ENCODE results near the gene PDXDC1.
A peak's percentile ranks its signal among the peaks of the same experiment; 100 is the strongest.
"Not testable (repeated sequence)": the region's sequence is repeated elsewhere in the genome, so short reads cannot be mapped to it uniquely, and the experiment has no call there.

Gene PDXDC1

DNA sequence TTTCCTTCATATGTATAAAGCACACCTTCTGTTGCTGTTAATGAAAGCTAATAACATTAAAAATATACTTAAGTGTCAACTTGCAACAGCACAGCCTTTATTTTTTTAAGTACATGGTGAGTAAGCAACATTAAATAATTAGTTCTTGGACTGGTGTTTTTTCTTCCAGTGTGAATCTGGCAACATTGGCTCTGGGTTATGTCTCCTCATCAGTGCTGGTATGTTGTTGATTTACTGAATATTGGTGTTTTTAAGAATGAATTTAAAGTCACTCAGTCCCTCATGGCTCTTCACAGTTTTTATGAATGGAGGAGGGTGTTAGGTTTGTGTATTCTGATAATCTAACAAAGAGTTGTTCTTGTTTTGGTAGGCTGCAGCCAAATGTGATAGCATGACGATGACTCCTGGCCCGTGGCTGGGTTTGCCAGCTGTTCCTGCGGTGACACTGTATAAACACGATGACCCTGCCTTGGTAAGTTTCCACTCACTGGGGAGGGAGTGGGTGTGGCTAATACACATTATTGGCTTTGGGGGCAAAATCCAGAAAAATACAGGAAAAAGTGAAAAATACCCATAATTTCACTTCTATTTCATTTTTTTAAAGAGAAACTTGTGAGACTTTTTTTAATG, 42.2 kb downstream of the PDXDC1 start:
- DNase-seq (ENCODE audit: low read depth): not testable (repeated sequence)

DNA sequence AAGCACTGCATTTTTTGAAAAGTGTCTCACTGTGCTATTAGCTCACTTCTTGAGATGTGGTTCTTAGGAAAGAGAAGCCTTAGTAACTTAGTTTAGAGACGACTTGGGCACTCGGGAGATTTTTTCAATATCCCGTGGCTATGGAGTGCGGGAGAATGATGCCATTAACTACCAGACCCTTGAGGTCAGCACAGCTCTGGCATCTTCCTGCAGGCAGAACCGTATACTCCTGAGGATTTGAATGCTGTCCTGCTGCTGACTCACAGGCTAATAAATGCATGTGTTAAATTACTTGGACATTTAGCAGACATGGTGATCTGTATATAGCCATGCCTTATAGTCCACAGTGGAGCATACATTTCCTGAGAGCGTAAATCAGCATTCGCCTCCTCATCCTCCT, 46.6 kb downstream of the PDXDC1 start:
- not testable (repeated sequence) for DNase-seq (ENCODE audit: low read depth)

GRCh38 chr16:15022194-15022593, 47.4 kb downstream of the PDXDC1 start:
- DNase-seq (ENCODE audit: low read depth): peak; percentile 19

GRCh38 chr16:15023381-15024077, 48.7 kb downstream of the PDXDC1 start:
- not testable (repeated sequence) for DNase-seq (ENCODE audit: low read depth)

- DNase-seq (ENCODE audit: low read depth): not testable (repeated sequence)
Measured at GRCh38 chr16:15024858-15025199, 50.0 kb downstream of the PDXDC1 start.

- DNase-seq (ENCODE audit: low read depth): not testable (repeated sequence)
Measured at GRCh38 chr16:15025234-15025951, 50.6 kb downstream of the PDXDC1 start.

- not testable (repeated sequence) for DNase-seq (ENCODE audit: low read depth)
Measured at GRCh38 chr16:15027051-15027450, 52.2 kb downstream of the PDXDC1 start.

DNA sequence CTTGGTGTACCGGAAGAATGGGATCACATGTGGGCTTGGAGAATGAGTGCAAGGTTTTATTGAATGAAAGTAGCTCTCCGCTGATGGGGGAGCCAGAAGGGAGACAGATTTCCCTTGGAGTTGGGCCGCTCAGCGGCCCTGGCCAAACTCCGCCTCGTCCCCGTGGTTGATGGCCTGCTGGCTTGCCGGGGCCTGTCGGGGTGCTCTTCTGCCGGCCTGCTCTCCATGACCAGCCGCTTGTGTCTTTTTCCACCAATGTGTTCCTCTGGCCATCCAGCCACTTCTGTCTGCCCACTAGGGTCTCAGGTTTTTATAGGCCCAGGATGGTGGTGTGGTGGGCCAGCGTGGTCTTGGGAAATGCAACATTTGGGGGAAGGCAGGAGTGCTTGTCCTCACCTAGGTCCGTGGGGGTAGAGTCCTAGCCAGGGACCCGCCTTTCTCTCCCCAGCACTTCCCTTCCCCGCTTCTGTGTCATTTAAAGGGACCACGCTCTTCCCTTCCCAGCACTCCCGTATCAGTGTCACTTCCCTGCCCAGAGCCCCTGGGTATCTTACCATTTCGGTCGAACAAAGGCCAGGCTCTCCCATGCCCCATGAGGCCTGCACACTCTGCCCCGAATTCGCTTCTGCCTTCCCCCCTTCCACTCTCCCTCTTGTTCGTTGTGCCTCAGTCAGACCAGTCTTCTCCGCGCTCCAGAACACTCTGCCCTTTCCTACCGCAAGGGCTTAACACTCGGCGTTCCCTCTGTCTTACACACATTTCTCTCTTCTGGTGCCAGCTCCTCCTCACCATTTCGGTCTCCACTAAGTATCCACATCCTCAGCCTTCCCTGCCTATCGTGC, 52.9 kb downstream of the PDXDC1 start:
- DNase-seq (ENCODE audit: low read depth): not testable (repeated sequence)

DNA sequence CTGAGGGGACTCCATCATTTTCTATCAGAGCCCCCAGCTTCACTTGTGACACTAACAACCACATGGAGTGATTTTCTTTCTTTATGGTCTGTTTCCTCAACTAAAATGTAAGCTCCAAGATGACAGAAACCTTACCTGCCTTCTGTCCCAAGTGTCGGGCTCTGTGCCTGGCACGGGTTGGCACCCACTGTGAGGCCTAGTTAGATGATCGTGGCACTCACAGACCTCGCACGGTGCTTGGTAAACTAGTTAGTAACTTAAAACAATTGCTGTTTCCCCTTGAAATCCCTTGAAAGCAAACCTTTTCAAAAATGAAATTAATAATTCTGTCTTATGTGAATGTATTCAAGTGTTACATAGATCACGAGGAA, 53.5 kb downstream of the PDXDC1 start:
- DNase-seq (ENCODE audit: low read depth): not testable (repeated sequence)

DNA sequence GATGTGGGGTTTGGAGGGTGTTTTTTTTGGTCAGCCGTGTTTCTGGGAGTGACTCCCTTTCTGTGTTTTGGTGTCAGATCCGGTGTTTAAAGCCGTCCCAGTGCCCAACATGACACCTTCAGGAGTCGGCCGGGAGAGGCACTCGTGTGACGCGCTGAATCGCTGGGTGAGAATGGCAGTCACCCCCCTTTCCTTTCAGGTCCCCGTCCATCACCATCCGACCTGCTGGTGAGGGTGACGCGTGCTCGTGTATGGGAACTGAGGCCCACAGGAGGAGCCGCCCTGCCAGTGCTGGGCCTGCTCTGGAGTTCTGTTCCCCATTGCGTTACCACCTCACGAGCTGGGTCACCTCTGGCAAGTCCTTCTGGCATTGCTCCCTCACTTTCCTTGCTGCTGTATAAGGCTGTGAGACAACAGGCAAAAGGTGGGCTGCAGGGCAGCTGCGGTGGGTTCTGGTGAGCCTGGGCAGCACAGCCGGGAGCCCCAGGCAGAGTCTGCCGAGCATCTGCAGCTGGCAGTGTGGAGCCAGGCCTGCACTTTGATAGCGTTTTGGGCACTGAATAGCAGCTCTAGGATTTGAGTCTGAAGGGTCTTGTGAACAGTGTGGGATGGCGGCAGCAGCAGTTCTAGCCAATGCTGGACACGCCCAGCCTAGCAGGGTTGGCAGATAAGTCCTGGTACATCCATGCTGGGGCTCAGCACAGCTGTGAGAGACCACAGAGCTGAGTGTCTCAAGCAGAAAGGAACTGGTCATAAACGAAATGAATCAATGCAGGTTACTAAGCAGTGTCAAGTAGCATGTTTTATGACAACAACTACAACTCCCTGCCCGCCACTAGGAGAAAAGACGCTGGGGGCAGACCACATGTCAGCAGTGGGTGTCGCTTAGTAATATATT, 54.2 kb downstream of the PDXDC1 start:
- DNase-seq (ENCODE audit: low read depth): not testable (repeated sequence)

DNA sequence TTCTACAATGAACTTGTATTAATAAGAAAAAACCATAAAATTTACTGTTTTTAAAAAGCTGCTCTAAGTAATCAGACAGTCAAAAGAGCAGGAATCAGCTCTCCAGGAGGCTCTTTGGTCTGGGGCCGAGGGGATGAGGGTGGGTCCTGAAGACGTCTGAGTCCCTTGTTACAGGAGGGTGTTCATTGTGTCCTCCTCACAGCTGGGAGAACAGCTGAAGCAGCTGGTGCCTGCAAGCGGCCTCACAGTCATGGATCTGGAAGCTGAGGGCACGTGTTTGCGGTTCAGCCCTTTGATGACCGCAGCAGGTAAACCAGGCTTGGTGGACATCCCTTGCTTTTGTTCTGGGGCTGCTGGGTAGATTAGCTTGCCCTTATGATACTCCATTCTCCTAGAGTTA, 54.9 kb downstream of the PDXDC1 start:
- not testable (repeated sequence) for DNase-seq (ENCODE audit: low read depth)

DNA sequence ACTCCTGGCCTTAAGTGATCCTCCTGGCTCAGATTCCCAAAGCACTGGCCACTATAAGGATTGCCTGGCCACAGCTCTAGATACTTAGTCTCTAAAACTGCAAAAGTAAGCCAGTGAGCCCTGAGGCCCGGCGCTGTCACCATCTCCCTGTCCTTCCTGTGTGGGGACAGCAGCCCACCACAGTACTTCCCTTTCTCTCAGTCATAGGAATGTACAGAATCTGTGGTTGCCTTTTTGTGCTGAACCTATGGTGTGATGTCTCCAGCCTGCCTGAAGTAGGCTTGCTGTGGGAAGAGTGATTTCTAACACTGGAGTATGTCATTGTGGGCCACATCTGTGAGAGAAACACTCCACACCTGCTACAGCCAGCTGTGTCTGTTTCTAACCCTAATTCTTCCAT, 56.4 kb downstream of the PDXDC1 start:
- DNase-seq (ENCODE audit: low read depth): no peak

DNA sequence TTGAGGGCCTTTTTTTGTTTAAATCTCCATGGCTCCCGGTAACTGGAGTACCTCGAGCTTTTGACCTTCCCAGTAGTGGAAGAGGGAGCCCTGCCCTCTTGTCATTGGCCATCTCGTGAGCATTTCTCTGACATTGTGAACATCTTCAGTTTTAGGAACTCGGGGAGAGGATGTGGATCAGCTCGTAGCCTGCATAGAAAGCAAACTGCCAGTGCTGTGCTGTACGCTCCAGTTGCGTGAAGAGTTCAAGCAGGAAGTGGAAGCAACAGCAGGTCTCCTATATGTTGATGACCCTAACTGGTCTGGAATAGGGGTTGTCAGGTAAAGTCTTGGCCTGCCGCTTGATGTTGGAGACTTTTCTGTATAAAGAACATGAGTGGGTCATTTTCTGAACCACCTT, 56.8 kb downstream of the PDXDC1 start:
- DNase-seq (ENCODE audit: low read depth): no peak

- DNase-seq (ENCODE audit: low read depth): no peak
Measured at GRCh38 chr16:15032547-15033308, 57.9 kb downstream of the PDXDC1 start.

DNA sequence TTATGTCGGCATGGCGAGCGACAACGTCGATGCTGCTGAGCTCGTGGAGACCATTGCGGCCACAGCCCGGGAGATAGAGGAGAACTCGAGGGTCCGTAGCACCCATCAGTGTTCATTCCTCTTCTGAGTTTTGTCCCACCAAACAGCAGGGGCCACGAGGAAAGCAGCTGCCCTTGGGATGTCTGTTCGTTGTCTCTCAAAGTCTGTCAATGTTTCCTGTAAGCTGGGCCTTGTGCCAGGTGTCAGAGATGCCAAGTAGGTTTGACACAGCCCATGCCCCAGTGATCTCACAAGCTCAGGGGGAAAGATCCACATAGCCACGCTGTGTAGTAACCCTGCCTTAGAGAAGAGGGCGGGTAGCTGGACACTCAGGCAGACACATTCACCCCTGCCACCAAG, 58.5 kb downstream of the PDXDC1 start:
- no peak for DNase-seq (ENCODE audit: low read depth)

DNA sequence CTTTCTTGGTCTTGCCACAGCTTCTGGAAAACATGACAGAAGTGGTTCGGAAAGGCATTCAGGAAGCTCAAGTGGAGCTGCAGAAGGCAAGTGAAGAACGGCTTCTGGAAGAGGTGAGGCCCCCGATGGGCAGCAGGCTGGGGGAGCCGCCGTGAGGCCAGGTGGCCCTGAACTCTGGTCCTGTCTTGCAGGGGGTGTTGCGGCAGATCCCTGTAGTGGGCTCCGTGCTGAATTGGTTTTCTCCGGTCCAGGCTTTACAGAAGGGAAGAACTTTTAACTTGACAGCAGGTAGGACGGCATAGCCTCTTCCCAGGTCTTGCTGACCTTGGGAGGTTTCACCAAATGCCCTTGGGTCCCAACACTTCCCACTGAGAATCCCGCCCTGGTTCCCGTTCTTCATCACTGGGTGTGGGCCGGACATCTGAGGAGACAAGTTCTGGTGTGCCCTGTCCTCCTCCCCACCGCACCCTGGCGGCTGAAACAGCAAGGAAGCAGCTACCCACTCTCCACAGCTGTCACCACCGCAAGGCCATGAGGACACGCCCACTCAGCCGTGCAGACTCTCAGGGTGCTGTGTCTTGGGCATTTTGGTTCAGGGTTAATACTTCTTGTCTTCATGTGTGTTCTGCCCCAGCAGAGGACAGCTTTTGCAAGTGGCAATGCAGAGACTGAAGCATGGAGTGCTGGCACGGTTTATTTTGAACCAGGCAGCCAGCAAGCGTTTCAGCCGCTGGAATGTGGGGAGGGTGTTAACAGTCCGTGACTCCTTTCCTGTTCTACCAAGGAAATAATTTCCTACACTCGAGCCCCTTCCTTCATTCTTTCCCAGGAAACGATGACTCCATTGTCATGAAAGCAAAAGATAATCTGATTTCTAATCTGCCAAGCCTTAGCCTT, 59.7 kb downstream of the PDXDC1 start:
- DNase-seq (ENCODE audit: low read depth): no peak

GRCh38 chr16:15035163-15035729, 60.4 kb downstream of the PDXDC1 start:
- no peak for DNase-seq (ENCODE audit: low read depth)

DNA sequence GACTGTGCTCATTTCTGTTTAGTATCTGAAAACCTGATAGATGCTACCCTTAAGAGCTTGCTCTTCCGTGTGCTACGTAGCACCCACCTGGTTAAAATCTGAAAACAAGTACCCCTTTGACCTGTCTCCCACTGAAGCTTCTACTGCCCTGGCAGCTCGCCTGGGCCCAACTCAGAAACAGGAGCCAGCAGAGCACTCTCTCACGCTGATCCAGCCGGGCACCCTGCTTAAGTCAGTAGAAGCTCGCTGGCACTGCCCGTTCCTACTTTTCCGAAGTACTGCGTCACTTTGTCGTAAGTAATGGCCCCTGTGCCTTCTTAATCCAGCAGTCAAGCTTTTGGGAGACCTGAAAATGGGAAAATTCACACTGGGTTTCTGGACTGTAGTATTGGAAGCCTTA, 62.2 kb downstream of the PDXDC1 start:
- DNase-seq (ENCODE audit: low read depth): no peak

- DNase-seq (ENCODE audit: low read depth): no peak
Measured at GRCh38 chr16:15037745-15038144, 62.9 kb downstream of the PDXDC1 start.
